GM12878 (cell line): Measurements from ENCODE around the gene BSCL2. TPM values are rescaled to one million over a fixed set of nuclear protein-coding genes. Genes with fewer than 3 reads are reported as not detected.

Experiments
- ATF2 ChIP-seq: IDR thresholded peaks from 2 replicates; pipeline ENCODE4 v1.6.1; 2012; ENCODE audit warnings: low read length, inconsistent platforms
- BCLAF1 ChIP-seq: fragments of 450-650 bp; IDR thresholded peaks from 2 replicates; pipeline ENCODE4 v1.6.1; 2017; ENCODE audit warnings: antibody characterized with exemption, mild to moderate bottlenecking, moderate library complexity
- BMI1 ChIP-seq: fragments of 450-650 bp; IDR thresholded peaks from 2 replicates; pipeline ENCODE4 v1.6.1; 2016; ENCODE audit warnings: mild to moderate bottlenecking, moderate library complexity, borderline replicate concordance
- ETV6 ChIP-seq, 2 experiments: fragments of 450-650 bp in 1 of 2; IDR thresholded peaks in 1 of 2; conservative IDR thresholded peaks in 1 of 2; 2 replicates each; pipeline ENCODE4 v1.6.1; 2014; ENCODE audit warnings: antibody characterized with exemption in 1 of 2, borderline replicate concordance in 1 of 2, low read depth in 1 of 2, mild to moderate bottlenecking in 1 of 2, moderate library complexity in 1 of 2
- GATAD2B ChIP-seq: fragments of 450-650 bp; conservative IDR thresholded peaks from 2 replicates; pipeline ENCODE4 v1.6.1; 2017; ENCODE audit warnings: low read depth, mild to moderate bottlenecking, moderate library complexity
- HDAC6 ChIP-seq: fragments of 200-600 bp; sonication (generic); IDR thresholded peaks from one replicate; pipeline ENCODE4 v1.8.0; 2017; ENCODE audit warnings: antibody characterized with exemption; ENCODE audit not compliant: unreplicated experiment
- JUNB ChIP-seq: IDR thresholded peaks from 2 replicates; pipeline ENCODE4 v1.6.1; 2016; ENCODE audit warnings: antibody characterized with exemption, mild to moderate bottlenecking
- MTA3 ChIP-seq: IDR thresholded peaks from 2 replicates; pipeline ENCODE4 v1.6.1; 2012; ENCODE audit warnings: low read length, inconsistent platforms, borderline replicate concordance
- MYB ChIP-seq: fragments of 150-350 bp; IDR thresholded peaks from 2 replicates; pipeline ENCODE4 v1.6.1; 2014; ENCODE audit warnings: mild to moderate bottlenecking, low read depth, low read length, borderline replicate concordance
- MYC ChIP-seq: IDR thresholded peaks from 2 replicates; pipeline ENCODE4 v1.6.1; 2011; ENCODE audit warnings: mild to moderate bottlenecking, low read length, moderate library complexity, inconsistent platforms; ENCODE audit not compliant: insufficient read depth, insufficient replicate concordance, insufficient read length, severe bottlenecking
- NBN ChIP-seq: fragments of 450-650 bp; IDR thresholded peaks from 2 replicates; pipeline ENCODE4 v1.6.1; 2016
- NFIC ChIP-seq: IDR thresholded peaks from 2 replicates; pipeline ENCODE4 v1.6.1; 2012; ENCODE audit warnings: low read depth, mild to moderate bottlenecking, inconsistent platforms, low read length, moderate library complexity
- NFXL1 ChIP-seq: fragments of 450-650 bp; IDR thresholded peaks from 2 replicates; pipeline ENCODE4 v1.6.1; 2017; ENCODE audit warnings: antibody characterized with exemption, mild to moderate bottlenecking, borderline replicate concordance
- NRF1 ChIP-seq: conservative IDR thresholded peaks from 2 replicates; pipeline ENCODE4 v1.6.1; 2011; ENCODE audit warnings: mild to moderate bottlenecking, low read depth, low read length, improper control_type of control experiment
- PBX3 ChIP-seq: IDR thresholded peaks from 2 replicates; pipeline ENCODE4 v1.6.1; 2011; ENCODE audit warnings: mild to moderate bottlenecking, low read depth, low read length, moderate library complexity; ENCODE audit not compliant: insufficient replicate concordance
- PKNOX1 ChIP-seq: fragments of 450-650 bp; IDR thresholded peaks from 2 replicates; pipeline ENCODE4 v1.6.1; 2016; ENCODE audit warnings: mild to moderate bottlenecking
- POU2F2 ChIP-seq: IDR thresholded peaks from 3 replicates; pipeline ENCODE4 v1.6.1; 2011; ENCODE audit warnings: low read depth, mild to moderate bottlenecking, low read length, borderline replicate concordance
- RAD21 ChIP-seq: IDR thresholded peaks from 2 replicates; pipeline ENCODE4 v1.6.1; 2011; ENCODE audit warnings: mild to moderate bottlenecking, low read depth, low read length, moderate library complexity; ENCODE audit not compliant: insufficient read depth
- RB1 ChIP-seq: fragments of 450-650 bp; formaldehyde crosslinking; IDR thresholded peaks from 2 replicates; pipeline ENCODE4 v1.6.1; 2017; ENCODE audit warnings: mild to moderate bottlenecking, borderline replicate concordance
- RCOR1 ChIP-seq: conservative IDR thresholded peaks from 2 replicates; pipeline ENCODE4 v1.6.1; 2012; ENCODE audit warnings: low read depth, low read length, improper control_type of control experiment
- RFX5 ChIP-seq: IDR thresholded peaks from 2 replicates; pipeline ENCODE4 v1.6.1; 2011; ENCODE audit warnings: low read depth, low read length, improper control_type of control experiment
- SMARCA5 ChIP-seq: fragments of 450-650 bp; IDR thresholded peaks from 2 replicates; pipeline ENCODE4 v1.6.1; 2017; ENCODE audit warnings: mild to moderate bottlenecking
- TAF1 ChIP-seq: IDR thresholded peaks from 2 replicates; pipeline ENCODE4 v1.6.1; 2011; ENCODE audit warnings: mild to moderate bottlenecking, low read depth, low read length, borderline replicate concordance
- TARDBP ChIP-seq: IDR thresholded peaks from 2 replicates; pipeline ENCODE4 v1.6.1; 2016; ENCODE audit warnings: borderline replicate concordance
- YBX1 ChIP-seq: fragments of 450-650 bp; IDR thresholded peaks from 2 replicates; pipeline ENCODE4 v1.6.1; 2016; ENCODE audit warnings: antibody characterized with exemption
- ZNF24 ChIP-seq: fragments of 450-650 bp; IDR thresholded peaks from 2 replicates; pipeline ENCODE4 v1.6.1; 2017; ENCODE audit warnings: antibody characterized with exemption, mild to moderate bottlenecking
- ZNF274 ChIP-seq: IDR thresholded peaks from one replicate; pipeline ENCODE4 v1.8.0; 2011; ENCODE audit not compliant: insufficient read length, insufficient read depth
- ZSCAN29 ChIP-seq: fragments of 450-650 bp; IDR thresholded peaks from 2 replicates; pipeline ENCODE4 v1.6.1; 2017; ENCODE audit warnings: mild to moderate bottlenecking, moderate library complexity
- polyA plus RNA-seq, 11 experiments: library from polyadenylated mRNA; depleted of rRNA in 4 of 11; unstranded in 6 of 11; stranded (reverse) in 5 of 11; fragments of >200 nt; fragmentation: Nextera tagmentation in 4 of 11; fragmentation: Illumina TruSeq in 1 of 11; extraction: Ambion mirVana in 4 of 11; extraction: Trizol in 1 of 11; gene quantifications; 1 replicate in 1 of 11; 2 replicates in 10 of 11; pipeline versions ENCODE4 v1.2.1 to v1.2.3, GENCODE V29; 2011 to 2016; ENCODE audit warnings: inconsistent platforms in 2 of 11, missing spikeins in 2 of 11, low read depth in 1 of 11
- total RNA-seq, 4 experiments: library from RNA; depleted of rRNA in 3 of 4; stranded (reverse); fragments of >200 nt in 3 of 4; fragmentation: Illumina TruSeq in 1 of 4; extraction: Trizol in 1 of 4; gene quantifications; 2 replicates each; pipeline versions ENCODE4 v1.2.1 to v1.2.3, GENCODE V29; 2013 to 2021

BSCL2 gene
- total and polyA plus RNA-seq, 10 of the 15 experiments (the other 5 are each of a cell fraction or from before 2014, with no cell fraction given) = 12.3 to 57.9 (median 21.8) TPM

GRCh38 chr11:62726915-62727164 is 19.6 kb upstream of the BSCL2 start (continued):
- TF ChIP-seq TAF1 (0 out of 2 replicates have a peak, but pooled peaks have one; percentile 85), SMARCA5 (peak; percentile 85; the same call in 1 of the 2 replicates), GATAD2B (peak; percentile 94; the same call in 1 of the 2 replicates), BCLAF1 (no peak), HDAC6 (no peak), NFIC (no peak), MYB (no peak), NRF1 (no peak), NFXL1 (peak; percentile 98), RCOR1 (no peak), MYC (no peak), ETV6 (conservative IDR thresholded peaks at IDR 0.05 in 1 of 2, IDR thresholded peaks at IDR 0.05 in 1 of 2; ENCODE audit: borderline replicate concordance in 1 of 2, low read depth in 1 of 2) (no peak), MTA3 (no peak), ZNF24 (no peak), NBN (no peak), ATF2 (no peak), POU2F2 (no peak), TARDBP (no peak), ZSCAN29 (no peak), RFX5 (no peak; the same call in 1 of the 2 replicates), RB1 (no peak), YBX1 (no peak), BMI1 (no peak), PKNOX1 (no peak), JUNB (no peak), ZNF274 (no peak), RAD21 (no peak), PBX3 (peak; percentile 41)
